Measurements from ENCODE around the gene BARHL1. TPM values are rescaled to one million over a fixed set of nuclear protein-coding genes. Genes with fewer than 3 reads are reported as not detected.

BARHL1 gene
- total RNA-seq, 4 donors from 2014 or later: not detected

DNA sequence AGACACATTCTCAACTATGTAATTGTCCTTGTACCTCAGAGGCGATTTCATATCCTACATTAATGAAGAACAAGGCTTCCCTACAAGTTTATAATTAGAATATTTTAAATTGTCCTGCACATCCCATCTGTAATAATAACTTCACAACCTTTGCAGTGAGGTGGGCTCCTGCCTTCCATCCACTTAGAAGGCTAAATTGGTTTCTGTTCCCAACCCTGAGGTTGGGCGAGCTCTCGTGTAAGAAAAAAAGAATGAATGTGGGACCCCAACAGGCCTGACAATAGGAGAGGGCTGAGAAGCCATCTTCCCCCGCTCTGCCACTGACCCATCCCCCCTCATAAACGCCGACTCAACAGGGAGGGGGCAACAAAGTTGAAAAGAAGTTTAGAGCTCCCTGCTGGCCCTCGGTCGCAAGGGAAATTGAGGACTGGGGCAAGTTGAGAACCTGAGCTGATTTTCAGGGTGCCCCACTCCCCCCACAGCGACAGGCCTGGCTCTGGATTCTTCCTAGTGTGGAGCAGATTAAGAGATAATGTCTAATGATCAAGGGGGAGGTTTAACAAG lies 9.4 kb downstream of the BARHL1 start:
- ATAC-seq (no peak), DNase-seq (no peak)
- H3K36me3 ChIP-seq: peaks cover 0 to 16% of the 10 kb centered on the region in 2 donors
- H3K27ac ChIP-seq: no peak overlapping the region
- peaks cover 52 to 61% (median 60%) of the 10 kb centered on the region in 3 donors for H3K27me3 ChIP-seq
- TF ChIP-seq POLR2A (IDR thresholded peaks at IDR 0.05): no peak
- TF ChIP-seq, protein P1, sequence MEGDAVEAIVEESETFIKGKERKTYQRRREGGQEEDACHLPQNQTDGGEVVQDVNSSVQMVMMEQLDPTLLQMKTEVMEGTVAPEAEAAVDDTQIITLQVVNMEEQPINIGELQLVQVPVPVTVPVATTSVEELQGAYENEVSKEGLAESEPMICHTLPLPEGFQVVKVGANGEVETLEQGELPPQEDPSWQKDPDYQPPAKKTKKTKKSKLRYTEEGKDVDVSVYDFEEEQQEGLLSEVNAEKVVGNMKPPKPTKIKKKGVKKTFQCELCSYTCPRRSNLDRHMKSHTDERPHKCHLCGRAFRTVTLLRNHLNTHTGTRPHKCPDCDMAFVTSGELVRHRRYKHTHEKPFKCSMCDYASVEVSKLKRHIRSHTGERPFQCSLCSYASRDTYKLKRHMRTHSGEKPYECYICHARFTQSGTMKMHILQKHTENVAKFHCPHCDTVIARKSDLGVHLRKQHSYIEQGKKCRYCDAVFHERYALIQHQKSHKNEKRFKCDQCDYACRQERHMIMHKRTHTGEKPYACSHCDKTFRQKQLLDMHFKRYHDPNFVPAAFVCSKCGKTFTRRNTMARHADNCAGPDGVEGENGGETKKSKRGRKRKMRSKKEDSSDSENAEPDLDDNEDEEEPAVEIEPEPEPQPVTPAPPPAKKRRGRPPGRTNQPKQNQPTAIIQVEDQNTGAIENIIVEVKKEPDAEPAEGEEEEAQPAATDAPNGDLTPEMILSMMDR (IDR thresholded peaks at IDR 0.05 in 4 of 5, conservative IDR thresholded peaks at IDR 0.05 in 1 of 5): no peak
- no peak overlapping the region for H3K4me3 ChIP-seq
- H3K9me3 ChIP-seq: no peaks in the 10 kb centered on the region
- in situ Hi-C loops (cut with MboI; ENCODE audit: low sequenced_read_pairs in 4 of 4) (no loop called here), intact Hi-C loops (cut with DNase I; ENCODE audit: low total_unique reads) (no loop called here)
- no peaks in the 10 kb centered on the region for H3K4me1 ChIP-seq

DNA sequence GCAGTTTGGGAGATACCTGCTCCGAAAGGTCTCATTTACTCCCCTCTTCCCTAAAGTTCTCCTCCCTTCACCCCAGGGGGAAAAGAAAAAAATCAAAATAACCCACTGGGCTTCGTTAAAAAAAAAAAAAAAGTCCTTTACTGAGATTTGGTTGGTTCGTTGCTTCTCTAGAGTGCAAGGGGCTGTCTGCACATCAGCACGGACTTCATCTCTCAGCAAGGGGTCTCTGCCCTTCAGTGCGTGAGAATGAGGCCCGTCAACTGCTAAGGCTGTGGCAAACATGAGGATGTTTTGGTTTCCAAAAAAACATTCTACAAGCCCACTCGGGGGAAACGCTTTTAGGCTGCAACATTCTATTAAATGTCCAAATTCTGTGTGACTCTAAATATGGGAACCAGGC lies 10.0 kb downstream of the BARHL1 start:
- Histone ChIP-seq H3K27ac (no peak overlapping the region), H3K9me3 (no peaks in the 10 kb centered on the region), H3K36me3 (peaks cover 0 to 16% of the 10 kb centered on the region in 2 donors), H3K4me1 (no peaks in the 10 kb centered on the region), H3K27me3 (peaks cover 46 to 55% (median 54%) of the 10 kb centered on the region in 3 donors), H3K4me3 (no peak overlapping the region)
- no peak for ATAC-seq
- DNase-seq: no peak
- intact Hi-C loops (cut with DNase I; ENCODE audit: low total_unique reads) (no loop called here), in situ Hi-C loops (cut with MboI; ENCODE audit: low sequenced_read_pairs in 4 of 4) (no loop called here)
- TF ChIP-seq POLR2A (IDR thresholded peaks at IDR 0.05): no peak
- TF ChIP-seq, protein P1 (IDR thresholded peaks at IDR 0.05 in 4 of 5, conservative IDR thresholded peaks at IDR 0.05 in 1 of 5): no peak

DNA sequence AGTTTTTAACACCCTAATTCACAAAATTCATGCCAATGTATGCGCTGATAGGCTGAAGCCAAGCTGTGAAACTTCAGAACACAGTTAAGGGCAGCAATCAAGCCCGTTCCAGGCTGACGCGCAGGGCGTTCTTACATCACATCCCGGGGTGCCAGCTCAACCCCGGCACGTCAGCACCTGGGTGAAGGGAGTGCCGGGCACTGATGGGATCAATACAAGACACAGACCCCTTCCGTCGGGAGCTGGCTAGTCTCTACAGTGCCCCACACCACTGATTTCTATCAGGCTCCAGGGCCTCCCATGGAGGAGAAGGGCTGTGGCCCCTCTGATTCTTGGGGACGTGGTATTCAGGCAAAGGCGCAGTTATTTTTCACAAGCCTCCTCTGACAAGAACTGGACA lies 12.0 kb downstream of the BARHL1 start:
- peaks cover 0 to 16% of the 10 kb centered on the region in 2 donors for H3K36me3 ChIP-seq
- TF ChIP-seq, protein P1 (IDR thresholded peaks at IDR 0.05 in 4 of 5, conservative IDR thresholded peaks at IDR 0.05 in 1 of 5): no peak
- TF ChIP-seq POLR2A (IDR thresholded peaks at IDR 0.05): no peak
- no peak overlapping the region for H3K4me3 ChIP-seq
- H3K9me3 ChIP-seq: no peaks in the 10 kb centered on the region
- DNase-seq: no peak
- no peak for ATAC-seq
- in situ Hi-C loops (cut with MboI; ENCODE audit: low sequenced_read_pairs in 4 of 4): no loop called here
- intact Hi-C loops (cut with DNase I; ENCODE audit: low total_unique reads): no loop called here
- peaks cover 26 to 35% (median 34%) of the 10 kb centered on the region in 3 donors for H3K27me3 ChIP-seq
- no peaks in the 10 kb centered on the region for H3K4me1 ChIP-seq
- no peak overlapping the region for H3K27ac ChIP-seq

DNA sequence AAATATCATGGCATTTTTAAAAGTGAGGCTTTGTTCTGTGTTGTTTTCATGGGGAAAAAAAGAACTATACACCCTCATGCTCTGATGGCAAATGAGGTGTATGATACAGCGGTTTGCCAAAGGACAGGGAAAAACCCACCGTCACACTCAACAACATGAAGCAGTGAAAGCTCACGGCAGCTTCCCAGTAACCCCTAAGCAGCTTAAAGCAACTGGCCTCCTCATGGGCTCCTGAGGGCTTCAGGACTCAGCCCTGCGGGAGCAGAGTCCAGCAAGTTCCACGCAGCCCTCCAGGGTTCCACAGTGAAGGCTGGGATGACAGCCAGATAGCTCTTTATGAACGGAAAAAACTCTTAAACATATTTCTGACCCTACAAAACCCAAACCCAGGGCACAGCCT lies 12.9 kb downstream of the BARHL1 start:
- H3K9me3 ChIP-seq: no peaks in the 10 kb centered on the region
- H3K4me1 ChIP-seq: no peaks in the 10 kb centered on the region
- DNase-seq (no peak), ATAC-seq (no peak)
- peaks cover 17 to 28% (median 25%) of the 10 kb centered on the region in 3 donors for H3K27me3 ChIP-seq
- intact Hi-C loops (cut with DNase I; ENCODE audit: low total_unique reads) (no loop called here), in situ Hi-C loops (cut with MboI; ENCODE audit: low sequenced_read_pairs in 4 of 4) (no loop called here)
- H3K36me3 ChIP-seq: peaks cover 0 to 16% of the 10 kb centered on the region in 2 donors
- H3K27ac ChIP-seq: no peak overlapping the region
- H3K4me3 ChIP-seq: no peak overlapping the region
- TF ChIP-seq POLR2A (IDR thresholded peaks at IDR 0.05): no peak
- TF ChIP-seq, protein P1 (IDR thresholded peaks at IDR 0.05 in 4 of 5, conservative IDR thresholded peaks at IDR 0.05 in 1 of 5): no peak

DNA sequence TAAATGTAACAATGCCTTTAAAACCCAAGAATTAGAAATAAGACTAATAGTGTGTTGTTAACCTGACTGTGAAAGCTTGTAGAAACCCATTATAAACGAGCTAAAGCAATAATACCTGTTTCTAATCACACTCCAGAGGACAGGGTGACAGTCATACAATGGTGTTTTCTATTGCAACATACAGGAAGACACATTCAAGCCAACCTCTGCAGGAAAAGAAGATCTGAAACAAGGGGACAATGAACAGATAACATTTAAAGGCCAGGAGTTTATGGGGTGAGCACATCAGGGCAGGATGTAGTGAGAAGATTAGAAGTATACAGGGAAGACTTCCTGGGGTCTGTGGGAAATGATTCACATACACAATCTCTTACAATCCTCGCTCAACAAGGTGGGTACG lies 13.8 kb downstream of the BARHL1 start:
- no peak for TF ChIP-seq POLR2A (IDR thresholded peaks at IDR 0.05)
- TF ChIP-seq, protein P1 (IDR thresholded peaks at IDR 0.05 in 4 of 5, conservative IDR thresholded peaks at IDR 0.05 in 1 of 5): no peak
- H3K4me3 ChIP-seq: no peak overlapping the region
- H3K27me3 ChIP-seq: peaks cover 9 to 19% (median 19%) of the 10 kb centered on the region in 3 donors
- in situ Hi-C loops (cut with MboI; ENCODE audit: low sequenced_read_pairs in 4 of 4): no loop called here
- no peak overlapping the region for H3K27ac ChIP-seq
- ATAC-seq: no peak
- H3K36me3 ChIP-seq: peaks cover 0 to 16% of the 10 kb centered on the region in 2 donors
- H3K9me3 ChIP-seq: no peaks in the 10 kb centered on the region
- intact Hi-C loops (cut with DNase I; ENCODE audit: low total_unique reads): no loop called here
- H3K4me1 ChIP-seq: no peaks in the 10 kb centered on the region
- DNase-seq: no peak

Measured in gastrocnemius medialis (tissue), 4 donors.